PC-3 (cell line): ENCODE measurements around the gene PPM1F. TPM values are rescaled to one million over a fixed set of nuclear protein-coding genes. Genes with fewer than 3 reads are reported as not detected.
A peak's percentile ranks its signal among the peaks of the same experiment; 100 is the strongest.

Experiments
- ATAC-seq: fragments of 200-7000 bp; cut with Tn5 transposase; 2 replicates; pipeline ENCODE4 v1.9.1; 2020; ENCODE audit warnings: mild to moderate bottlenecking, moderate library complexity
- BruUV-seq: library from RNA; stranded (reverse); fragments of 400-500 nt; replicated peaks from 2 replicates; lab custom pipeline; 2021; lab: Mats Ljungman, UMichigan
- CTCF ChIA-PET: fragments of 300-600 bp; sonication (Branson Sonifier 250); formaldehyde crosslinking; loops from one replicate; lab custom pipeline; 2022; ENCODE audit warnings: antibody characterized with exemption; lab: Charles Lee
- POLR2A ChIA-PET: fragments of 300-600 bp; sonication (Branson Sonifier 250); formaldehyde crosslinking; loops from one replicate; lab custom pipeline; 2022; ENCODE audit warnings: antibody characterized with exemption; ENCODE audit not compliant: unreplicated experiment; lab: Charles Lee
- DNase-seq: peaks from one replicate; pipeline ENCODE4 v3.0.0-alpha.2; 2015
- H2AFZ ChIP-seq: fragments of 300-600 bp; sonication (generic); 2 replicates; pipeline ENCODE4 v1.6.0; 2016; ENCODE audit warnings: antibody characterized with exemption, low read length
- H3F3A ChIP-seq: fragments of 300-600 bp; sonication (generic); one replicate; pipeline ENCODE4 v1.6.0; 2017; ENCODE audit warnings: antibody characterized with exemption, low read length, control low read depth, mild to moderate bottlenecking; ENCODE audit not compliant: unreplicated experiment
- H3K27ac ChIP-seq: fragments of 300-600 bp; sonication (generic); 2 replicates; pipeline ENCODE4 v1.5.1; 2016; ENCODE audit warnings: mild to moderate bottlenecking, low read length
- H3K27me3 ChIP-seq: fragments of 300-600 bp; sonication (generic); 2 replicates; pipeline ENCODE4 v1.6.1; 2016; ENCODE audit warnings: low read length, mixed read lengths
- H3K36me3 ChIP-seq: fragments of 300-600 bp; sonication (generic); 2 replicates; pipeline ENCODE4 v1.6.1; 2016; ENCODE audit warnings: low read depth, mixed run types, low read length, mixed read lengths
- H3K4me1 ChIP-seq: fragments of 300-600 bp; sonication (generic); 2 replicates; pipeline ENCODE4 v1.5.1; 2016; ENCODE audit warnings: low read length; ENCODE audit not compliant: insufficient read depth
- H3K4me2 ChIP-seq: fragments of 300-600 bp; sonication (generic); 2 replicates; pipeline ENCODE4 v1.6.0; 2016; ENCODE audit warnings: low read length
- H3K4me3 ChIP-seq: fragments of 300-600 bp; sonication (generic); 2 replicates; pipeline ENCODE4 v1.5.1; 2016; ENCODE audit warnings: mild to moderate bottlenecking, low read length, mixed read lengths
- H3K79me2 ChIP-seq: fragments of 300-600 bp; sonication (generic); 2 replicates; pipeline ENCODE4 v1.6.1; 2017; ENCODE audit warnings: low read length, mixed read lengths
- H3K9ac ChIP-seq: fragments of 300-600 bp; sonication (generic); 2 replicates; pipeline ENCODE4 v1.6.0; 2016; ENCODE audit warnings: mild to moderate bottlenecking, low read length
- H3K9me2 ChIP-seq: fragments of 300-600 bp; sonication (generic); replicated peaks from 2 replicates; pipeline ENCODE4 v1.6.1; 2016; ENCODE audit warnings: mixed run types, low read length, mixed read lengths
- H3K9me3 ChIP-seq: fragments of 300-600 bp; sonication (generic); 2 replicates; pipeline ENCODE4 v1.6.1; 2016; ENCODE audit warnings: low read length, mixed read lengths
- H4K20me1 ChIP-seq: fragments of 300-600 bp; sonication (generic); 2 replicates; pipeline ENCODE4 v1.6.1; 2016; ENCODE audit warnings: low read length, mixed read lengths
- EZH2 ChIP-seq: fragments of 300-600 bp; sonication (generic); IDR thresholded peaks from one replicate; pipeline ENCODE4 v1.6.1; 2017; ENCODE audit warnings: antibody characterized with exemption, mild to moderate bottlenecking, low read length; ENCODE audit not compliant: unreplicated experiment
- EZH2phosphoT487 ChIP-seq: fragments of 300-600 bp; sonication (generic); IDR thresholded peaks from 2 replicates; pipeline ENCODE4 v1.6.1; 2018; ENCODE audit warnings: mild to moderate bottlenecking, antibody characterized with exemption, low read length, borderline replicate concordance
- intact Hi-C: fragments of 100-400 bp; cut with micrococcal nuclease; formaldehyde crosslinking; loops from 2 replicates; pipeline ENCODE4 v1.9.0; 2023
- total RNA-seq: library from RNA; depleted of rRNA; stranded (reverse); fragments of >200 nt; gene quantifications from 2 replicates; pipeline ENCODE4 v1.2.3, GENCODE V29; 2014
- TF ChIP-seq, protein P1 (sequence below): fragments of 300-600 bp; sonication (generic); conservative IDR thresholded peaks from 2 replicates; pipeline ENCODE4 v1.5.1; 2017; ENCODE audit warnings: antibody characterized with exemption, low read depth, mild to moderate bottlenecking, low read length

Gene PPM1F
- total RNA-seq, 1 experiment from 2014 or later: 40.4 TPM

DNA sequence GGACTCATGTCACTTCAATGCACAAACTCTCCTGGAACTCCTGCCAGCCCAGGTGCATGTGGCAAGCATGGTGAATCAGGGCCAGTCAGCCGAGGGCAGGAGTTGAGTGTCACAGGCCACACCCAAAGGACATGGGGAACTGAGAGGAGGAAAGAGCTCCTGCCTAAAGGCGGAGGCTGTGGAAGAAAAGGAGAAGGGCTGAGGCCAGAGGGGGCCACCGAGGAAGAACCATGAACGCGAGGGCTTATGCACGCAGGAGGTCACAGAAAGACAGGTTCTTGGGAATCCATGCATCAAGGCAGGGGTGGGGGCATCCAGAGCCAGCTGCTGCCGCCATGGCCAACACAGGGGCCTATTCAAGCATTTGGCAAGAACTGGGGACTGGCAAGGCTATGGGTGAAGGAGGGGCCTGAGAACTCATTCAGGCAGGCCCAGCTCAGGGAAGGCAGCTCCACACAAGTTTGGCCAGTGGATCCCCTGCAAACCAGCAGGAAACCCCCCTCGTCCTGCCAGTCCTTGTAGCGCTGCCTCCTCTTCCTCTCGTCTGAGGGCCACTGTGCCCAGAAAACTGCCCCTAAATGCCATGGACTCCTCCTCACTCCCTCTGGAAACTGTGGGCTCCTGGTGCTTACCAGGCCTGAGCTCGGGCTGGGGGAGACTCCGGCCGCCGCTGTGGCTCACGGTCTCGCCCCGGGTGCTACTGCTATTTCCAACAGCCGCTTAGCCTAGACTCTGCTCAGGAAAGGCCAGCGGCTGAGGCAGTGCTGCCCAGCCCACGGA, 15.4 kb downstream of the PPM1F start:
- H3K4me1 ChIP-seq: peaks cover 26% of the 10 kb centered on the region
- H3F3A ChIP-seq: no peaks in the 10 kb centered on the region
- ATAC-seq (no peak), DNase-seq (peak; percentile 62)
- no peaks in the 10 kb centered on the region for H4K20me1 ChIP-seq
- H2AFZ ChIP-seq: peak overlapping the region; percentile 97; the same call in 1 of the 2 replicates
- ChIA-PET CTCF (interaction anchor here (0.5 to 2.5 kb wide), 2 partner anchors 15 to 45 kb away, joined by 3 to 10 read pairs; partner anchors contain the start of genes PPM1F and TOP3B), POLR2A (no interaction called here)
- no peaks in the 10 kb centered on the region for H3K27me3 ChIP-seq
- H3K4me3 ChIP-seq: peak overlapping the region; percentile 69; the same call in 1 of the 2 replicates
- H3K27ac ChIP-seq: peak overlapping the region; percentile 93
- peak overlapping the region; percentile 95 for H3K9ac ChIP-seq
- H3K36me3 ChIP-seq: peaks cover 17% of the 10 kb centered on the region; the same call in 1 of the 2 replicates
- BruUV-seq: no TSS peak
- TF ChIP-seq EZH2 (no peak), EZH2phosphoT487 (no peak)
- 0 out of 2 replicates have a peak, but pooled peaks cover 15% of the 10 kb centered on the region for H3K79me2 ChIP-seq
- peak overlapping the region; percentile 92 for H3K4me2 ChIP-seq
- no peaks in the 10 kb centered on the region for H3K9me2 ChIP-seq
- intact Hi-C loops: loop anchor here (5.0 kb wide), 1 partner anchor 165 kb away; no protein-coding TSS in a partner anchor
- H3K9me3 ChIP-seq: no peaks in the 10 kb centered on the region

DNA sequence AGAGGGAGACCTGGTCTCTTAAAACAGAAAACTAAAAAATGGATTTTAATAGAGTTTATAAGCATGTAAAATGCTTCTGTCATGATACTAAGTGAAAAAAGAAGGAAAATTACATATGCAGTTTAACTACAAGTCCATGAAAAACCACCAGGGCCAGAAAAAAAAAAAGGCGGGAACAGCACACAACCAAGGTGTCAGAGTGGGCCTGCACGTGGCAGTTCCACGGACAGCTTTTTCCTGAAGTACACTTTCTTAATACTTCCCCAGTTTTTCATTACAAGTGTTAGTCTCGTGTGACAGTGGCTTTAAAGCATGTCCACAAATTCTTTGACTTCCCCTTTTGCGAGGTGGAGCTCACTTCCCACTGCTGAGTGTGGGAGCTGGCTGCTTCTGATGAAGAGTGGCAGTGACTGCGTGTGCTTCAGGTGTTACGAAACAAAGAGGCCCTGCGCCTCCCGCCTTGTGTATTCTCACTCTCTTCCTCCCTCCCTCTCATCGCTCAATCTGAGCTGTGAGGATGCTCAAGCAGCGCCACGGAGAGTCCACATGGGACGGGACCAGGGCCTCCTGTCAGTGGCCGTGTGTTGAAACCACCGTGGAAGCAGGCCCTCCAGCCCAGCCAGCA, 16.4 kb downstream of the PPM1F start:
- Histone ChIP-seq H3K36me3 (peaks cover 17% of the 10 kb centered on the region; the same call in 1 of the 2 replicates), H2AFZ (no peak overlapping the region), H3K79me2 (0 out of 2 replicates have a peak, but pooled peaks cover 12% of the 10 kb centered on the region), H3K27ac (peak overlapping the region; percentile 93), H3K4me1 (peaks cover 19% of the 10 kb centered on the region), H3K9me2 (no peaks in the 10 kb centered on the region), H4K20me1 (no peaks in the 10 kb centered on the region), H3K4me3 (no peak overlapping the region), H3K9ac (no peak overlapping the region), H3K9me3 (no peaks in the 10 kb centered on the region), H3F3A (no peaks in the 10 kb centered on the region), H3K4me2 (no peak overlapping the region), H3K27me3 (no peaks in the 10 kb centered on the region)
- DNase-seq (no peak), ATAC-seq (no peak)
- POLR2A ChIA-PET: no interaction called here
- no TSS peak for BruUV-seq
- CTCF ChIA-PET: interaction anchor here (2.5 kb wide), 1 partner anchor 16 kb away, joined by 10 read pairs; the partner anchor contains the start of gene PPM1F
- TF ChIP-seq, protein P1, sequence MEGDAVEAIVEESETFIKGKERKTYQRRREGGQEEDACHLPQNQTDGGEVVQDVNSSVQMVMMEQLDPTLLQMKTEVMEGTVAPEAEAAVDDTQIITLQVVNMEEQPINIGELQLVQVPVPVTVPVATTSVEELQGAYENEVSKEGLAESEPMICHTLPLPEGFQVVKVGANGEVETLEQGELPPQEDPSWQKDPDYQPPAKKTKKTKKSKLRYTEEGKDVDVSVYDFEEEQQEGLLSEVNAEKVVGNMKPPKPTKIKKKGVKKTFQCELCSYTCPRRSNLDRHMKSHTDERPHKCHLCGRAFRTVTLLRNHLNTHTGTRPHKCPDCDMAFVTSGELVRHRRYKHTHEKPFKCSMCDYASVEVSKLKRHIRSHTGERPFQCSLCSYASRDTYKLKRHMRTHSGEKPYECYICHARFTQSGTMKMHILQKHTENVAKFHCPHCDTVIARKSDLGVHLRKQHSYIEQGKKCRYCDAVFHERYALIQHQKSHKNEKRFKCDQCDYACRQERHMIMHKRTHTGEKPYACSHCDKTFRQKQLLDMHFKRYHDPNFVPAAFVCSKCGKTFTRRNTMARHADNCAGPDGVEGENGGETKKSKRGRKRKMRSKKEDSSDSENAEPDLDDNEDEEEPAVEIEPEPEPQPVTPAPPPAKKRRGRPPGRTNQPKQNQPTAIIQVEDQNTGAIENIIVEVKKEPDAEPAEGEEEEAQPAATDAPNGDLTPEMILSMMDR: no peak
- TF ChIP-seq EZH2 (no peak), EZH2phosphoT487 (no peak)
- intact Hi-C loops: loop anchor here (5.0 kb wide), 1 partner anchor 164 kb away; no protein-coding TSS in a partner anchor

DNA sequence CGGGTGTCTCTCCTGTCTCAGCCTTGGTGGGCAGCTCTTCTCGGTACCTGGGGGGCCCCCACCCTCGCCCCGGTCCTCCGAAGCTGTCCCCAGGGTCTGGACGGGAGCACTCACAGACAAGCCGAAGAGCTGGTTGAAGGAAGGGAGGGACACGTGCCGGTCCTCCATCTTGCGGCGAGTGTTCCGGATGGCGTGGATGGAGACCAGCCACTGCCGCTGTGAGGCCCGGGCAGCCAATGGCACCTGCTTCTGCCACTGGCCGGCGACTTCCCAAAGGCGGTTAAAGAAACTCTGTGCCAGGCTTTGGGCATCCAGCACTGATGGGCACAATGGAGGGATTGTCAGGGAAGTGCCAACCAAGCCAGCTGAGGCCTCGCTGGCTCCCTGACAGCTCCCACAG, 18.7 kb downstream of the PPM1F start:
- H3K4me2 ChIP-seq: no peak overlapping the region
- H3K27ac ChIP-seq: no peak overlapping the region
- H3K4me1 ChIP-seq: peaks cover 19% of the 10 kb centered on the region
- H3K27me3 ChIP-seq: no peaks in the 10 kb centered on the region
- H3K9ac ChIP-seq: no peak overlapping the region
- DNase-seq (no peak), ATAC-seq (no peak)
- H3K79me2 ChIP-seq: 0 out of 2 replicates have a peak, but pooled peaks cover 9% of the 10 kb centered on the region
- H3K4me3 ChIP-seq: no peak overlapping the region
- BruUV-seq: no TSS peak
- H2AFZ ChIP-seq: no peak overlapping the region
- H3K9me3 ChIP-seq: no peaks in the 10 kb centered on the region
- TF ChIP-seq EZH2 (no peak), EZH2phosphoT487 (no peak)
- TF ChIP-seq, protein P1: no peak
- intact Hi-C loops: no loop called here
- ChIA-PET CTCF (no interaction called here), POLR2A (no interaction called here)
- no peaks in the 10 kb centered on the region for H3F3A ChIP-seq
- no peaks in the 10 kb centered on the region for H4K20me1 ChIP-seq
- peaks cover 23% of the 10 kb centered on the region; the same call in 1 of the 2 replicates for H3K36me3 ChIP-seq
- no peaks in the 10 kb centered on the region for H3K9me2 ChIP-seq
